GM19324 (cell line): ENCODE data around the gene GLI3.

Source experiments
- ATAC-seq: cut with Tn5 transposase; IDR thresholded peaks from one replicate; pipeline ENCODE4 v1.9.1; 2021; ENCODE audit warnings: mild to moderate bottlenecking, moderate library complexity; ENCODE audit not compliant: unreplicated experiment, low FRiP score

Gene GLI3

DNA sequence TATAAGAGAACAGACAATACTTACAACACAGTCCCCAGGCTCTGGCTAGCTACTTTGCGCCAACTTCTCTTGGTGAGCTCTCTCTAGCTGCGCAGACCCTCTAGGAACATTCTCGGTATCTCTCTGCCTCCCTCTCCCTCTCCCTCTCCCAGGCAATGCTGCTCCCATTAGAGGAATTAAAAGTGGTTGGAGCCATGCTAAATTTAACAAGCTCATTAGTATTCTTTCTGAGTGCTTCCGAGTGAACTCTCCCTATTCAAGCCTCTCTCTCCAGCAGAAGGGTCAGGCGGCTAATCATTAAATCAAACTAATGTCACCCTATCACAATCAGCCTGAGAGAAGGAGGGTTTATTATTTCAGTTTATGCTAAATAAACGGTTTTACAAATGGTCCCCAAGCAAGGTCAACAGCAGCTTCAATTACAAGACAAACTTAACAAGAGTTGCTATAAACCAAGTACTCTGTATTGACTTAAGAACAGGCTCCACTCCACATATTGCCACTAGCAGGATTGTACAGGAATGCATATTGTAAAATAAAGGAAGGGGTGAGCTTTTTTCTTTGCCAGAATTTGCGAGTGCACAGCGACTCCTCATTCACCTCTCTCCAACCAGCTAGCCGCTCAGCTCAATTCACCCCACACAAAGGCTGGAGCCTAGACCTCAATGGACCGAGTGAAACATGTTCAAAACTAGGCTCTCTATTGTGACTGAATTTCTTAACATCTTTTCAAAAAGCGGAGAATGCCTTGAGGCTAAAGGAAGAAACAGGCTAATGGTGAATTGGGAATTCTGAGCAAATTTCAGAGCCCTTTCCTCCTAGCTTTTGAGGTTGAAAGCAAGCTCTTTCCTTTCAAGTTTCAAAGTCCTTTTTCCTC lies 84.4 kb downstream of the GLI3 start:
- no peak for ATAC-seq

DNA sequence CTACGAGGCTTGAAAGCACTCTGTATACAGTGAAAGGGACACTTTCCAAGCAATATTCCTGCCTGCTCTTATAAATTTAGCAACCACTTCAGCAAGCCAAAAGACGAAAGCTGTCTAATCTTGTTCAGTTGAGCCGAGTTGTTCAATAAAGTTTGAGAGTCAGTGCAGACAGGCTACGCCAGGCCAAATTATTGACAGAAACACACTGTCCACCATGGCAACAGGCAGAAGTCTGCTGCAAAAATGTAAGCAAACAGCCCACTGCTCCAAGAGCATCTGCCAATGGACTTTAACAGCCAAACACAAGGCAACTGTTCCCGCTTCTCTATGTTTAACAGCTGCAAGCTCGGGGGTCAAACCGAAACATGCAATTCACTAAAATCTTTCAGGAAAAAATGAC lies 85.7 kb downstream of the GLI3 start:
- ATAC-seq, result no peak

DNA sequence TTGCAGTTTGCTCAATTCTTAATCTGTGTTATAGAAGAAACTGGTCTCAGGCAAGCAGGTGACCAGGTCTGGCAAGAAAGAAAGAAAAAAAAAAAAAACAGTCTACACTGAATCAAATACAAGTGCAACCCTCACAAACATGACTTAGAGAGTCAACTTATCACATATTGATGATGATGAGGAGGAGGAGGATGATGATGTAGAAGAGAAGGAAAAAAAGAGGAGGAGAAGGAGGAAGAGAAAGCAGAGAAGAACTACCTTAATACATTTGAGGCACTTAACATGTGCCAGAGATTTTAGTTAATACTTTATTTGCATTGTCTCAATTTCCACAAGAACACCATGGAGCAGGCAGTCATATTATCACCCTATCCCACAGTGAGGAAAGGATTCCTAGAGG lies 91.5 kb downstream of the GLI3 start:
- ATAC-seq, result no peak

DNA sequence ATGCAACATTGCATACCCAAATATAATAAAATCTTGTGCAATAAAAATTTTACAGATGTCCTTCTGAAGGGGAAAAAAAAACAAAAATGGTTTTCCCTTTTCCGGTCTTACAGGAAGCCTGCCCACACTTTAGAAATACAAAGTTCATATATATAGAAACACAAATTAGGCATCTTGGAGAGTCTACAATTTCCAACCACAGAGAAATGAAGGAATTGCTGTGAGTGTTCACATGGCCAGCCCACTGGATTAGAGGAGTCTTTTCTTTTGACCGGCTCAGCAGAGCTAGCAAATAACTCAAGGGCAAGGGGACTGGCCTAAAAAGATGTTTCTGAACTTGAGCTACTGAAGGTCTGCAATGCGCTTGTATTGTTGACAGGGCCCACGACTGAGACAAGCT lies 92.4 kb downstream of the GLI3 start:
- no peak for ATAC-seq

DNA sequence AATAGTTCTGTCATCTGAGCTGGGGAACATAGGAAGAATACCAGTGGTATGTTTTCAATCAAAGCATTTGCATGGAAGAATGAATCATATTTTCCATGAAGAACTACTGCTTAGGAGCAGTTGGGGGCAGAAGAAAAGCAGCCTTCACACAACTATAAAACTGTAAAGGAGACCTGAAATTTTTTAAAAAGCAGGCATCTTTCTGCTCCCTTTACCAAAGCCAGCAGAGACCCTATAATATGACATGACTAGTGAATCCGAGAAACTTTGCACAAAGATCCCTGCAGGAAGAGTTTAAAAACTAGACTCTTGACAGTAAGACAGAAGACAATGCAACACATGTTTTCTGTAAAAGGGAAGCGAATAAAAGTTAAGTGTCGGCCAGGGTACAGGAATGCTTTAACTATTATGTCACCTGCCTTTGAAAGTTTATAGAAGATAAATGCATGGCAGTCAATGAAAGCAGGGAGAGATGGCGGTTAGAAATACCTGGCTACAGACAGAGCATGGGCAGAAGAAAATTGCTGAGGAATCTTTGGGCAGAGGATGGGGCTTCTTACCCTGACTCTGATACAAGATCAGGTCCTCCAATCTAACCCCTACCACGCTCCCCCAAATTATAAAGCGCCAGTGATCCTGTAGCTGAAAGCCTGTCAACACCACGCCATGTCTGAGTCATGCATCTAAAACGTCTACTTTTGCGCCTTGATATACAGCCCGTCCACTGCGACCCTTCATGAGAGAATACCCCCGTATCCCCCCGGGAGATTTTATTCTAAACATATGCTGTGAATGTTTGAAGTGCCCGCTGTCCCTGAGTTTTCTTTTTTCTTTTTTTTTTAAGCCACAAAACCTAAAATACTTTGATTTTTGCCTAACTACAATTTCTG lies 93.1 kb downstream of the GLI3 start:
- ATAC-seq, result no peak

DNA sequence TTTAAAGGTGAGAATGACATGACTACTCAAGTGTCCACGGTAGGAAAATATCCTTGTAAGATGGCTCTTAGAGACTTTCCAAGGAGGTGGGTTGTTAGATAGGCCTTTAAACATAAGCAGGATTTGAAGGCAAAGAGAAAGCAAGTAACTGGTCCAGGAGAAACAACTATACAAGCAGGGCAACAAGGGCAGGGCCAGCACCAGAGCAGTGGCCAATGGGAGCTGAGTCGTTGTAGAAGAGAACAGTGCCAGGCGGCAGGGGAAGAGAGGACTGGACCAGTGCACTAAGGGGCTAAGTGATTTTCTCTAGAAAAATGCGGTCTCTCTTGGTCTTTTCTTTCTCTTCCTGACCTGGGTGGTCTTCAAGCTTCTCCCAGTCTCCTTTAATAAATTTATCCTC lies 94.9 kb downstream of the GLI3 start:
- ATAC-seq, result no peak

DNA sequence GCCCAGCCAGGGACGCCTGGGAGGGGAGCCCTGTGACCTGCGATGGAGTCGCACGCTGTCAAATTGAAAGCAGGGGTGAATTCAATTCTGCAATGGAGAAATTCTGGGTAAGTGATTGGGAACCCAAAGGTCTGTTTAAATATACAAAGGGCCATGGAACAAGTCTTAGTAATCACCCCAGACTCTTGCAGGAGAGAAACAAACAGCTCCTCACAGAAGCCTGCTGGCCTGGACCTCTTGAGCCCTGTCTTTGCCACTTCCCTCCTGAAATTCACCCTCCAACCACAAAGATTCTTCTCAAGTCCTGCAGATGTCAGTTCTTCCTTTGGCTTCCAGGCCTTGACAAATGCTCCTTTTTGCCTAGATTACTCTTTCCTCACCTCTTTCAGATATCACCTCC lies 97.3 kb downstream of the GLI3 start:
- ATAC-seq, result no peak

DNA sequence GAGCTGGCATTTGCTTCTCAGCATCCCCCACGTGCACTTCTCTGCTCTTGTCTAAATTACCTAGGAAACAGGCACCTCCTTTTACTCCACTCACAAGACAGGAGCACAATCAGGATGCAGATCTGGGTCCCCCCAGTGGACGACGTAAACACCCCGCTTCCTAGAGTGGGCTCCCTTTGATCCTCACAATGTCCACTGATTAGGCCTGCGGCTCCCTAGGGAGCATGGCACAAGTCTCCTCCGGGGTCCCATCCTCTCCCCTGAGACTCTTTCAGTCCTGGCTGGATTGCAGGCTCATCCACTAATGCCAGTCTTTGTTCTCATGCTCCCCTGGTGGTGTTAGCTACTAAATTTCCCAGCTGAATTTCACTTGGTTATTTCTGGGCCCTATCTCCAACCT lies 98.3 kb downstream of the GLI3 start:
- ATAC-seq, result no peak

DNA sequence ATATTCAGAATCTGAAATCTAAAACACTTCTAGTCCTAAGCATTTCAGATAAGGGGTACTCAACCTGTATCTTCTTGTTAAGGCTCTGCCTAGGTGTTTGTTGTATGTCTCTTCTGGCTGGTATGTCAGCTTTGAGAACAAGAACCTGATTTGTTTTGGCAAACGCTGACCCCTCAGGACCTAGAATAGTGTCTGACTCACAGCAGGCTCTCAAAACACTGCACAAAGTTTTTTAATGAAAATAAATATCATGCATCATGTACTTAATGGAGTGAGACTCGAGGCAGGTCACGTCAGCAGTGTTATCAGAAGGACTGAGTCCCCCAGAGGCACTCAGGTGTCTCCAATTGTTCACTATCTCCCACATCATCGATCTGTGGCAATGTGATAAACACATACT lies 99.1 kb downstream of the GLI3 start:
- no peak for ATAC-seq

DNA sequence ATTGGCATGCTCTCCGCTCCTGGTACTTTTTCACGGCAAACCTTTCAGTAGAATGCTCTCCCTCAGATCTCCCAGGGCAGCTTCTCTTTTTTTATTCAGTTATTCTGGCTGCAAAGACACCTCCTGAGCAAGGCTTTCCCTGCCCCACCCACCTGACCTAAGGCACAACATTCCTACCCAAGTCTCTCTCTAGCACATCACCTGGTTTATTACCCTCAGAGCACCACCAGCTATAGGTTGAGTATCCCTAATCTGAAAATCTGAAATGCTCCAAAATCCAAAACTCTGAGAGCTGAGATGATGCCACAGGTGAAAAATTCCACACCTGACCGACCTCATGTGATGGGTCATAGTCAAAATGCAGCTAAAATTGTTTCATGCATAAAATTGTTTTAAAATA lies 99.6 kb downstream of the GLI3 start:
- ATAC-seq, result no peak

DNA sequence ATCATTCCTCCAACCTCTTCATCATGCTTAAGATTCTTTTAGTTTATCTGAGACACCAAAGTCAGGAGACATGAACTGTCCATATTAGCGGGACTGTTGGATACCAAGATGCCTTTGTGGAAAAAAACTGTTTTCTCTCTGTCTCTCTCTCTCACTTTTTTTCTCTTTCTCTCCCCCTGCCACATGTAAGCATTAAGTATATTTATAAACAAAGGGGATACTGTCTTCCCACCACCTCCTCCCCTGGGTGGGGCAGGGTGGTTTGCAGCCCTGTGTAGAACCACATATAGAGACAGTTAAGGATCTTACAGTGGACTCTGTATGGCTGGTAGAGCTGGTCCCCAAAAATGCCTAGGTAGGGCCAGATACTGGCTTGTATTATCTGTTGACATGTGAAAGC lies 101.3 kb downstream of the GLI3 start:
- ATAC-seq, result no peak

DNA sequence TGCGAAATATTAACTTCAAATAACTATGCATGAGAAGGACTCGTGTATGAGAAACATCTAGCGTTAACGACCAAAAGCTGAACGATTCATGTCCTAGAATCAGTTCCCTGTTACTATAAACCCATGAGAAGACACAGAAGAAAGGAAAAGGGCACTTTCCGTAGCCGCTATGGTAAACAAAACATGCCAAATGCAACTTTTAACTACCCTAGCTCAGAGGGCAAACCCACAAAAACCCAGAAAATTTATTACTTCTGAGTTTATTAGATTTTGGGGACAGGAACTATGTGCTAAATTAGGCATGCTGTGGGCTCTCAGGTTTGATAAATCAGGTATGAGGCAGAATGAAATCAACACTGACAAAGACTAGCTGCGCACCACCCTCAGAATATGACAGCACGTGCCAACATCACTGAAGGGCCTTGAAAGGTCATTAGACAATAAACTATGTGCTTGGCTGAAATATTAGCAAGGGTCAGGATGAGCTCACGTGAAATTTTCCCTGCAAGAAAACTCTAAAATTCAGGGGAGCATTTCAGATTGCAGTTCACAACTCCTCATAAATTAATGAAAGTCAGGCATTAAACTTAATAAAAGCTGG lies 102.6 kb downstream of the GLI3 start:
- ATAC-seq, result no peak

DNA sequence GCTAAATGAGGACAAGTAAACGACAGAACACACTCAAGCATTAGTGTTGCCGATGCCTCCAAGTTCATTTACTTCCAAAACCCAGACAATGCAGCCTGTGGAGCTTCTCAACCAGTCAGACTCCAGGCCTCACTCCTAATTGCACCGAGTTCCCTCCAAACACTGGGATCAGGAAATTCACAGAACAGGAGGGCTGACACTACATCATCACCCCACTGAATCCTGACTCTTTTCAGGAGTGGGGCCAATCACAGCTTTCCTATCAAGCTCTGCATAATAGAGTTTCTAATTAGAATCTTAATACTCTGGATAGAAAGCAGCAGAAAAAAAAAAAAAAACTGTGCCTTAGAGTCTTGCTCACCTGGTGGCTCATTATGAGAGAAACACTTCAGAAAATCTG lies 103.7 kb downstream of the GLI3 start:
- ATAC-seq, result no peak

DNA sequence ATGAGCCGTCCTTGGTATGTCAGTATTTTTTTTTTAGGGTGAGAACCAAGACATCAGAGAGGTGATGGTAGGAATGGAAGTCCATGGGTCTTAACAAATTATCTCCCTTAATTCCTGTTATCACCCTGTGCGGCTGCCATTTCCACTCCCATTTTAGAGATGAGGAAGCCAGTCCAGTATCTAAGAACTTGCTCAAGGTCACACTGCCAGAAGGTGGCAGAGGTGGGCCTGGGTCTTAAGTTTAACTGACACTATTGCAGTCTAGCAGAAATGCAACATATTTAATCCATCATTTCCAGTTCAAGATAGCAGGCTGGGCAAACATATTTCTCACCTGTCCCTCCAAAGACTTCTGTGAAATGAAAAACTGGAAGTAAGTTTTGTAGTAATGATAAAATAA lies 108.3 kb downstream of the GLI3 start:
- no peak for ATAC-seq

DNA sequence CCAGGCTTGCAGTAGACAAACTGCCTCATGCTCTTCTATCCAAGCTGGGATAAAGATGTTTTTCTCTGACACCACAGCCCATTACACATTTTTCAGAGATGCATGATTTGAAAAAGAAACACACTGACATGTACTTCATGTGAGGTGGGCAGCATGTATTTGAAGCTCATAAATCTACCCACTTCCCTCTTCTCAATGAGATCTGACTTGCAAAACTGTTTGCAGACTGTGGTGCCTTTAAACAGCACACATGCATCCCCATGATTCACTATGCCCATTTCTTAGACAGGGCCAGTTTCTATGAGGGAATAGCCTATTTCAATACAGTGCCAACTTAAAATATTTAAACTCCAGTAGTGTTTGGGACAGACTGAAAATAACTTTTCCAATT lies 109.8 kb downstream of the GLI3 start:
- ATAC-seq, result no peak

DNA sequence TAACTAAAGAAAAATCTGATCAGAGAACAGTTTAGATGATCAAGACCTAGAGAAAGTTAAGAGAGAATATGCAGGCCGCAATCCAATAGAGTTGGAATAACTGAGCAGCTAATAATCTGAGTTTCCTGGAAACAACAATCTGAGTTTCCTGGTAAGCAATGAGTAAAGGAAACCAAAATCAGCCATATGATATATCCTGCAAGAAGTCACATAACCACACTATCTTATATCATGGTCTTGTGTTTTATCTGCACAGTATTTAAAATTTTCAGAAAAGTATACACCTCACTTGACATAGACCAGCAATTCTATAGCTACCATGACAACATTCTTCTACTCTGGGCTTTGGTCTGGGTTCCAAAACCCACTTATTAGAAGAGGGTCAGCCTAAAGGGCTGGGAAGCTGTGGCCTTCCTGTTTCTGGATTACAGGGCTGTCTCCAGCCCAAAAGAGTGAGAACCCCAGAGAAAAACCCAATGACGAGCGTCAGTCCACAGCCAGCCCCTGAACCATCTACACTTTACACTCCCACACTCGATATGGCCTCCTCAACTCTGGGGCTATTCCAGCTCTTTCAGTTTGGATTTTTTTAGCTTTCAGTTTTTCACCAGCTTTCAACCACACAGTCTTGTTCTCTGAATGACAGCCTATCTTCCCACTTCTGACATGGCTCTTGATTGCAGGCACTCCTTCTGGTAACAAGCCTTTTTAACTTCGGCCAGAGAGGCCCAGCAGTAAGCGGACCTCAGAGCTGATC lies 110.4 kb downstream of the GLI3 start:
- no peak for ATAC-seq

DNA sequence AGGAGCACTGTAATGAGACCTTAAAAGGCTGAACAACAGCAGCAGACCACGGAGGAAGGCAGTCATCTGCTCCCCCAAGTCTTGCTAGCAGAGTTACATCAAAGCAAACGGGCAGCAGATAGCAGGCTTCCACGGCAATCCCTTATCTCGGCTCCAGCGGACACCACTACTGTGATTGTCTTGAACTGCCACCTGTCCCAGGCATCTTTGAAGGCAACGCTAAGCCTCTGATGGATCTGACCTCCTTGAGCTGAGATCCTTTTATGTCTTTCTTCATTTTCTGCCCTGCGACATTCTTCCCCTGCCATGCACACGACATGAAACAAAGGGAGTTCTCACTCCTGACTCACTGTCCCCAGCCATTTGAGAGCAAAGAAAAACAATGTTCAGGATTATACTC lies 111.7 kb downstream of the GLI3 start:
- no peak for ATAC-seq

DNA sequence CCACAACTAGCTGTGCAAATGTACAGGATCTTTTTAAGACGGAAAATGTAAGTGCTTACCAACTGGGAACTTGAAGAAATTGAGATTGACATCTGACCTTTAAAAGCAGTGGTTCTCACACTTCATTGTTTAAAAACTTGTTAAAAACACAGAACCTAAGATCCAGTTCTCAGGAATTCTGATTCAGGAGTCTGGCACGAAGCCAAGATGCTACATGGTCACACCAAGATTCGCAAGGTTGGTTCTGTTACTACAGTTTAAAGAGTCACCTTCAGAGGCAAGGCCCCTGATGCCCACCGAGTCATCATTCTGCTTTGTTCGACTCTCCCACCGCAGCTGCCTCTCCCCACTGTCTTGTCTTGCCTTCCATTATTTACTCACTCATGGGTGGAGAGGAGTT lies 113.3 kb downstream of the GLI3 start:
- no peak for ATAC-seq

DNA sequence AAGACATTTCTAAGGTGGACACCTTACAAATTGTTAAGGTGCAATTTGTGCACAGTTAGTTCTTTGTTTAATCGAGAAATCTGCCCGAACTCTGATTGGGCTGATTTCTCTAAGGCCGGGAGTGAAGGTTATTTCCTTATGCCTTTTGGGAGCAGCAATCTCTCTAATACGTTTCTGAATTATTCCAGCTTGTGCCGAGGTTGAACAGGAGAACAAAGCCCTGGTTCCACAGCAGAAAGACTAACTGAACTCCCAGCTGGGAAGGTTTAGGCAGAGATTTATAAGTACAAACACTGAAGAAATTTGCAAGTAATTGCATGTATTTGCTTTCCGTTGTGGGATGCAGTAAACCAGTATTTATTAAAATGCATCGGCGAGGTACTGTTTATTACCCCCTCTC lies 116.8 kb downstream of the GLI3 start:
- ATAC-seq, result no peak

DNA sequence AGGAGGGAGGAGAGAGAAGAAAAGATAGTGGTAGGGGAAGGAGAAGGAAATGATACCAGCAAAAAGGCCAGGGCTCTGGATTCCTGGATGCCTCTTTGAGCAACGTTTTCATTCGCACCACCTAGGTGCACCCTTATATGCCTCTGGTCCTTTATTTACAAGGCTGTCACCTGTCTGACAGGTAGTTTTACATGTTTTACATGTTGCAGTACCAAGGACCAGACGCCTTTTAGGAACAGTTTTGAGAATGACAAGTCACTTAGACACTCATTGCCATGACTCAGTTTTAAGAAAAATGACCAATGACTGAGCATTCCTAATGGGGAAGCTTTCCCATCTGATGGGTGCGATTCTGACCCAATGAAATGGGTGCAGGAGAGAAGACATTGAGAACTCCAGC lies 119.8 kb downstream of the GLI3 start:
- ATAC-seq, result no peak

DNA sequence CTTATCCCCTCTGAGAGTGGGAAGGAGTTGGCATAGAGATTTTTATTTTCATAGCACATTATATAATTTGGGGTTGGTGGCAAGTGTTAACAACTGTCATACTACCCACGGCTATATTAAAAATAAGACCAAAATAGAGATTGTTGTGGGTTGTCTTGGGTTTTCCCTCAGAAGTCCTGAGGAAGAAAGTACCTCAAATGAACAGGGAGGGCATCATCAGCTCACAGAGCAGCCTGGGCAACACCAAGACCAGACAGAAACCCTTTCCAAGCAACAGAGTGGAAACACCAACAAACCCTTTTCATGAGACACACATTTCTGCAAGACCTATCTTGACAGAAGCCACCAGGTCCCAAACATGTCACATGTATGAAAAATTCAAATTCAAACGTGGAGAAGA lies 121.2 kb downstream of the GLI3 start:
- no peak for ATAC-seq
